K562 (cell line): Measurements from ENCODE around the gene PRDM16. TPM values are rescaled to one million over a fixed set of nuclear protein-coding genes. Genes with fewer than 3 reads are reported as not detected.
A peak's percentile ranks its signal among the peaks of the same experiment; 100 is the strongest.

Experiments used
- ATAC-seq: fragments of 200-7000 bp; cut with Tn5 transposase; 3 replicates; pipeline ENCODE4 v1.9.1; 2020; ENCODE audit warnings: moderate library complexity
- BruUV-seq: library from RNA; stranded (reverse); fragments of 400-500 nt; replicated peaks from 2 replicates; lab custom pipeline; 2021; lab: Mats Ljungman, UMichigan
- CTCF ChIA-PET: fragments of 300-600 bp; formaldehyde crosslinking; extraction: SDS; loops from one replicate; lab custom pipeline; 2021; ENCODE audit warnings: low intra/inter-chr PET ratio; lab: Yijun Ruan, JAX
- POLR2A ChIA-PET: fragments of 300-600, 350-650 bp; sonication (Branson Sonifier 250); formaldehyde crosslinking; extraction: SDS; loops from one replicate; lab custom pipeline; 2021; ENCODE audit warnings: antibody characterized with exemption, inconsistent platforms; lab: Yijun Ruan, JAX
- DNase-seq, 4 experiments: peaks; one replicate each; pipeline versions ENCODE4 v3.0.0 to v3.0.0-alpha.2; 2011 to 2018; ENCODE audit warnings: low spot score in 3 of 4, mixed read lengths in 3 of 4; ENCODE audit errors: extremely low read depth in 1 of 4
- FAIRE-seq: peaks from 2 replicates; lab custom pipeline; 2011; peaks lifted over from hg19 to GRCh38; lab: Jason Lieb, UNC
- H2AFZ ChIP-seq: 2 replicates; pipeline ENCODE4 v1.6.0; 2011; ENCODE audit warnings: low read depth, low read length, control low read depth, inconsistent platforms
- H3K27ac ChIP-seq: fragments of 200-600 bp; 3 replicates; pipeline ENCODE4 v1.8.0; 2011; ENCODE audit warnings: low read depth, mild to moderate bottlenecking, control low read depth, inconsistent platforms, low read length, moderate library complexity, mixed read lengths; ENCODE audit errors: extremely low read depth
- H3K27me3 ChIP-seq, 2 experiments: fragments of 300-600 bp in 1 of 2; 2 replicates in 1 of 2; 3 replicates in 1 of 2; pipeline versions ENCODE4 v1.6.0 to v1.8.0; 2011; ENCODE audit warnings: inconsistent platforms in 2 of 2, low read length in 2 of 2, mild to moderate bottlenecking in 1 of 2, mixed read lengths in 1 of 2, moderate library complexity in 1 of 2; ENCODE audit not compliant: control insufficient read depth in 2 of 2, insufficient read depth in 2 of 2
- H3K36me3 ChIP-seq: fragments of 300-600 bp; 3 replicates; pipeline ENCODE4 v1.8.0; 2011; ENCODE audit warnings: mild to moderate bottlenecking, low read length, inconsistent platforms; ENCODE audit not compliant: control insufficient read depth, insufficient read depth
- H3K4me1 ChIP-seq, 2 experiments: fragments of 200-600 bp in 1 of 2; replicated peaks in 1 of 2; 2 replicates in 1 of 2; 3 replicates in 1 of 2; pipeline versions ENCODE4 v1.5.1 to v1.8.0; 2011; ENCODE audit warnings: inconsistent platforms in 2 of 2, low read length in 2 of 2, mild to moderate bottlenecking in 1 of 2, mixed read lengths in 1 of 2, moderate library complexity in 1 of 2; ENCODE audit not compliant: control insufficient read depth in 2 of 2, insufficient read depth in 2 of 2
- H3K4me2 ChIP-seq: 2 replicates; pipeline ENCODE4 v1.6.1; 2011; ENCODE audit warnings: low read length, control low read depth, inconsistent platforms, mixed read lengths; ENCODE audit not compliant: insufficient read depth
- H3K4me3 ChIP-seq: fragments of 200-600 bp; sonication (generic), shearing (Covaris generic); 2 replicates; pipeline ENCODE4 v1.5.1; 2016; ENCODE audit warnings: control low read depth, inconsistent platforms
- H3K79me2 ChIP-seq: fragments of 200-600 bp; 3 replicates; pipeline ENCODE4 v1.8.0; 2011; ENCODE audit warnings: low read length, inconsistent platforms; ENCODE audit not compliant: control insufficient read depth, insufficient read depth
- H3K9ac ChIP-seq, 2 experiments: 2 replicates each; pipeline versions ENCODE4 v1.6.0 to v1.6.1; 2011; ENCODE audit warnings: low read depth in 2 of 2, low read length in 2 of 2, control low read depth in 1 of 2, inconsistent platforms in 1 of 2, mild to moderate bottlenecking in 1 of 2, mixed read lengths in 1 of 2; ENCODE audit not compliant: insufficient read depth in 1 of 2
- H3K9me1 ChIP-seq: one replicate; pipeline ENCODE4 v1.6.0; 2011; ENCODE audit warnings: inconsistent platforms, mild to moderate bottlenecking, low read length, moderate library complexity; ENCODE audit not compliant: control insufficient read depth, insufficient read depth
- H3K9me3 ChIP-seq: replicated peaks from 2 replicates; pipeline ENCODE4 v1.5.1; 2011; ENCODE audit warnings: low read depth, low read length, inconsistent platforms; ENCODE audit not compliant: control insufficient read depth, insufficient read depth
- H4K20me1 ChIP-seq: replicated peaks from 2 replicates; pipeline ENCODE4 v1.6.1; 2011; ENCODE audit warnings: low read length, inconsistent platforms, mixed read lengths; ENCODE audit not compliant: control insufficient read depth, insufficient read depth
- BRD4 ChIP-seq: fragments of 200-600 bp; sonication (generic); IDR thresholded peaks from 2 replicates; pipeline ENCODE4 v1.6.1; 2017; ENCODE audit warnings: inconsistent platforms
- ELF4 ChIP-seq: fragments of 450-650 bp; formaldehyde crosslinking; IDR thresholded peaks from 2 replicates; pipeline ENCODE4 v1.4.0; 2022; ENCODE audit warnings: missing genetic modification characterization
- KDM1A ChIP-seq, 2 experiments: fragments of 450-650 bp; IDR thresholded peaks; 2 replicates each; pipeline ENCODE4 v1.6.1; 2016; ENCODE audit warnings: mild to moderate bottlenecking in 2 of 2
- NFIC ChIP-seq: fragments of 450-650 bp; IDR thresholded peaks from 2 replicates; pipeline ENCODE4 v1.6.1; 2017; ENCODE audit warnings: mild to moderate bottlenecking, inconsistent platforms
- POU5F1 ChIP-seq: fragments of 150-350 bp; IDR thresholded peaks from 2 replicates; pipeline ENCODE4 v1.6.1; 2014; ENCODE audit warnings: borderline replicate concordance, low read length, low read depth, mild to moderate bottlenecking; ENCODE audit not compliant: partially characterized antibody
- RFX1 ChIP-seq: fragments of 450-650 bp; IDR thresholded peaks from 2 replicates; pipeline ENCODE4 v1.6.1; 2016; ENCODE audit warnings: mild to moderate bottlenecking, moderate library complexity
- ZNF444 ChIP-seq: fragments of 250-450 bp; sonication (Bioruptor Pico); IDR thresholded peaks from 2 replicates; pipeline ENCODE4 v1.4.0; 2020; ENCODE audit warnings: mild to moderate bottlenecking, moderate library complexity
- WGBS: fragments of 100-300 bp; shearing (Covaris generic); methylation state at CpG from one replicate; pipeline ENCODE4 v1.1.6; 2016; ENCODE audit warnings: low coverage, mixed read lengths; ENCODE audit not compliant: insufficient coverage; ENCODE audit errors: missing lambda C conversion rate; 5-methylcytosine and 5-hydroxymethylcytosine counted together
- in situ Hi-C: fragments of 300-500 bp; cut with MboI; formaldehyde crosslinking; loops from 4 replicates; pipeline ENCODE4 v1.15.0; 2018; ENCODE audit warnings: inconsistent platforms, mixed read lengths
- intact Hi-C: fragments of 100-400 bp; cut with micrococcal nuclease; formaldehyde crosslinking; loops from 2 replicates; pipeline ENCODE4 v1.14.2; 2022
- polyA plus RNA-seq, 8 experiments: library from polyadenylated mRNA; depleted of rRNA in 4 of 8; stranded (reverse) in 5 of 8; unstranded in 3 of 8; fragments of >200 nt; fragmentation: Nextera tagmentation in 2 of 8; fragmentation: Illumina TruSeq in 1 of 8; extraction: Ambion mirVana in 2 of 8; extraction: Trizol in 1 of 8; gene quantifications; 2 replicates each; pipeline versions ENCODE4 v1.2.1 to v1.2.3, GENCODE V29; 2011 to 2014; ENCODE audit warnings: inconsistent platforms in 1 of 8, missing spikeins in 1 of 8
- total RNA-seq, 7 experiments: library from RNA; depleted of rRNA in 6 of 7; stranded (reverse); fragments of >200 nt in 6 of 7; fragmentation: Illumina TruSeq in 2 of 7; extraction: Trizol in 2 of 7; gene quantifications; 2 replicates each; pipeline versions ENCODE4 v1.2.1 to v1.2.3, GENCODE V29; 2011 to 2021; ENCODE audit warnings: low replicate concordance in 1 of 7
- TF ChIP-seq, protein P1 (sequence below): fragments of 450-650 bp; IDR thresholded peaks from 2 replicates; pipeline ENCODE4 v1.6.1; 2016; ENCODE audit warnings: missing biosample characterization, missing genetic modification characterization

PRDM16 gene
- total and polyA plus RNA-seq, 9 of the 15 experiments (the other 6 are each of a cell fraction or from before 2014, with no cell fraction given) = 0.10 to 0.27 TPM; not detected in 7

DNA sequence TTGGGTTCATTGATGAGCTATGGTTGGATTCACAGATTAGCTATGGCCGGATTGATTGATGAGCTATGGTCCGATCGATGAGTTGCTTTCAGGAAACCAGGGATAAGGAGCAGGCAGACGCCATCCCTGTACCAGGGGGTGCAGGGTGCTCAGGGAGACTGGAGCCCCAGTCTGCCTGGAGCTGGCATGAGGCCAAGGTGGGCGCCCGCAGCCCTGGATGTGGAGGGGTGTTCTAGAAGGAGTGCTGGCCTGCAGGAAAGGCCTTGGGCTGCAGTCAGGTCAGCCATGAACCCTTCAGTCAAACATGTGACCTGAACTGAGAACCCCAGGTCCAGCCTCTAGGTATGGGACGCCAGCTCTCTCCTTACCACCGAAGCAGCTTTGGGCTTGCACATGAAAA, 212.7 kb downstream of the PRDM16 start:
- intact Hi-C loops = loop anchor here (5.0 kb wide), 1 partner anchor 269 kb away; no protein-coding TSS in a partner anchor
- peak; percentile 69 for TF ChIP-seq NFIC
- TF ChIP-seq BRD4 = no peak
- TF ChIP-seq ZNF444 = no peak
- TF ChIP-seq KDM1A (IDR thresholded peaks at IDR 0.05) = no peak
- FAIRE-seq (no peak), ATAC-seq (no peak), DNase-seq (no peak)
- in situ Hi-C loops = no loop called here
- ChIA-PET CTCF (interaction anchor here (1.0 kb wide), 1 partner anchor 726 kb away, joined by 3 read pairs; no protein-coding TSS in a partner anchor), POLR2A (interaction anchor here (0.9 kb wide), 1 partner anchor 15 kb away, joined by 4 read pairs; no protein-coding TSS in a partner anchor)
- peaks cover 0 to 7% of the 10 kb centered on the region in 2 experiments; a peak in 1 of 5 replicates for H3K4me1 ChIP-seq
- no peaks in the 10 kb centered on the region for H3K79me2 ChIP-seq
- peaks cover 11 to 85% of the 10 kb centered on the region in 2 experiments; a peak in 3 of 5 replicates for H3K27me3 ChIP-seq
- H2AFZ ChIP-seq = no peak overlapping the region
- H3K9me1 ChIP-seq = no peaks in the 10 kb centered on the region
- no peak overlapping the region for H3K4me2 ChIP-seq
- no peaks in the 10 kb centered on the region for H3K36me3 ChIP-seq
- H3K9me3 ChIP-seq = no peaks in the 10 kb centered on the region
- no peak overlapping the region for H3K4me3 ChIP-seq
- WGBS = under 1% methylated on average over 8 of the region's 8 CpGs
- H4K20me1 ChIP-seq = peaks cover 23% of the 10 kb centered on the region
- no peak overlapping the region for H3K27ac ChIP-seq
- no TSS peak for BruUV-seq
- no peak overlapping the region for H3K9ac ChIP-seq

DNA sequence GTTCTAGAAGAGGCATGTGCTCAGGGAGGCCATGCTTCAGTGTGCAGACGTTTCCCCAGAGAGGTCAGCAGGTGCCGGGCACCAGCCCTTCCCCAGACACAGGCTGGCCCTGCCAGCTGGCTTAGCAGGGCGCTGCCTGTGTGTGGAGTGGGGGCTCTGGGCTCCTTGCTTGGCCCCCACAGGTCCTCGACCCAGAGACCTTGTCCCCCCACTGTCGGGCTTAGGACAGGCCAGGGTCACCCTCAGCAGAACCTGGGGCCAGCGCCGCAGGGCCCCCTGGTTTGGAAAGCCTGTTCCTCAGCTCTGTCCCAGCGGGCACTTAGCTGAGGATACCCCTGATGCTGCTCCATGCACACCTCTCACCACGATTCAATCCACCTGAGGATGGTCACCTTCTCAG, 213.2 kb downstream of the PRDM16 start:
- H3K79me2 ChIP-seq = no peaks in the 10 kb centered on the region
- no peak overlapping the region for H3K4me3 ChIP-seq
- H4K20me1 ChIP-seq = peaks cover 18% of the 10 kb centered on the region; the same call in 1 of the 2 replicates
- no peak for FAIRE-seq
- in situ Hi-C loops (no loop called here), intact Hi-C loops (loop anchor here (5.0 kb wide), 1 partner anchor 270 kb away; no protein-coding TSS in a partner anchor)
- no peak for DNase-seq
- H3K9ac ChIP-seq = no peak overlapping the region
- no peaks in the 10 kb centered on the region for H3K9me3 ChIP-seq
- WGBS = 0% methylated on average over 9 of the region's 9 CpGs
- TF ChIP-seq, protein P1, sequence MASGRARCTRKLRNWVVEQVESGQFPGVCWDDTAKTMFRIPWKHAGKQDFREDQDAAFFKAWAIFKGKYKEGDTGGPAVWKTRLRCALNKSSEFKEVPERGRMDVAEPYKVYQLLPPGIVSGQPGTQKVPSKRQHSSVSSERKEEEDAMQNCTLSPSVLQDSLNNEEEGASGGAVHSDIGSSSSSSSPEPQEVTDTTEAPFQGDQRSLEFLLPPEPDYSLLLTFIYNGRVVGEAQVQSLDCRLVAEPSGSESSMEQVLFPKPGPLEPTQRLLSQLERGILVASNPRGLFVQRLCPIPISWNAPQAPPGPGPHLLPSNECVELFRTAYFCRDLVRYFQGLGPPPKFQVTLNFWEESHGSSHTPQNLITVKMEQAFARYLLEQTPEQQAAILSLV (tag) = no peak
- TF ChIP-seq ELF4 (CRISPR knock-in tag) = no peak
- no peak for TF ChIP-seq RFX1
- TF ChIP-seq POU5F1 = no peak
- POLR2A ChIA-PET = interaction anchor here (0.5 to 0.9 kb wide), 3 partner anchors 14 to 53 kb away, joined by 3 to 4 read pairs (median 3); no protein-coding TSS in a partner anchor
- H3K27me3 ChIP-seq = peaks cover 11 to 85% of the 10 kb centered on the region in 2 experiments; a peak in 3 of 5 replicates
- ATAC-seq = no peak
- no peak overlapping the region for H3K27ac ChIP-seq
- H2AFZ ChIP-seq = no peak overlapping the region
- CTCF ChIA-PET = interaction anchor here (1.0 kb wide), 1 partner anchor 727 kb away, joined by 3 read pairs; no protein-coding TSS in a partner anchor
- H3K4me2 ChIP-seq = no peak overlapping the region
- no peaks in the 10 kb centered on the region for H3K36me3 ChIP-seq
- BruUV-seq = no TSS peak
- peaks cover 0 to 7% of the 10 kb centered on the region in 2 experiments; a peak in 1 of 5 replicates for H3K4me1 ChIP-seq
- H3K9me1 ChIP-seq = no peaks in the 10 kb centered on the region
